GM12873 (cell line): ENCODE measurements around the gene PLCB1.

ENCODE experiments used
- TF ChIP-seq, protein P1 (sequence below): IDR thresholded peaks from 2 replicates; pipeline ENCODE4 v1.5.1; 2012; ENCODE audit warnings: low read depth, mild to moderate bottlenecking, moderate library complexity, low read length, control low read depth; ENCODE audit not compliant: insufficient read depth; ENCODE audit errors: missing control alignments

PLCB1 gene

DNA sequence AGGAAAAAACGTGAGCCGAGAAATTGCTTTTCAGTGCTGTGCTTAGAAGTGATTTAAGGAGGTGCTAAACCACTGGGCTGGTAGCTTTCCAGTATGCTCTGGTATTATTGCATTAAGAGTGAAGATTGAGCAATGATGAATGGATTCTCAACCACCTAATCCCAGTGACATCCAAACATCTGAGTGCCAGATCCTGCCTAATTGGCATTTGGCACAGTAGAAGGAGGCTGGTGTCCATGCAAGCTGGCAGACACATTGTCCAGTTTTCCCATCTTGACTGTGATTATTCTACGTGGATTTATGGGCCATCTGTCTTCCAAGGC is 538.8 kb downstream of the PLCB1 start:
- TF ChIP-seq, protein P1, sequence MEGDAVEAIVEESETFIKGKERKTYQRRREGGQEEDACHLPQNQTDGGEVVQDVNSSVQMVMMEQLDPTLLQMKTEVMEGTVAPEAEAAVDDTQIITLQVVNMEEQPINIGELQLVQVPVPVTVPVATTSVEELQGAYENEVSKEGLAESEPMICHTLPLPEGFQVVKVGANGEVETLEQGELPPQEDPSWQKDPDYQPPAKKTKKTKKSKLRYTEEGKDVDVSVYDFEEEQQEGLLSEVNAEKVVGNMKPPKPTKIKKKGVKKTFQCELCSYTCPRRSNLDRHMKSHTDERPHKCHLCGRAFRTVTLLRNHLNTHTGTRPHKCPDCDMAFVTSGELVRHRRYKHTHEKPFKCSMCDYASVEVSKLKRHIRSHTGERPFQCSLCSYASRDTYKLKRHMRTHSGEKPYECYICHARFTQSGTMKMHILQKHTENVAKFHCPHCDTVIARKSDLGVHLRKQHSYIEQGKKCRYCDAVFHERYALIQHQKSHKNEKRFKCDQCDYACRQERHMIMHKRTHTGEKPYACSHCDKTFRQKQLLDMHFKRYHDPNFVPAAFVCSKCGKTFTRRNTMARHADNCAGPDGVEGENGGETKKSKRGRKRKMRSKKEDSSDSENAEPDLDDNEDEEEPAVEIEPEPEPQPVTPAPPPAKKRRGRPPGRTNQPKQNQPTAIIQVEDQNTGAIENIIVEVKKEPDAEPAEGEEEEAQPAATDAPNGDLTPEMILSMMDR = no peak

DNA sequence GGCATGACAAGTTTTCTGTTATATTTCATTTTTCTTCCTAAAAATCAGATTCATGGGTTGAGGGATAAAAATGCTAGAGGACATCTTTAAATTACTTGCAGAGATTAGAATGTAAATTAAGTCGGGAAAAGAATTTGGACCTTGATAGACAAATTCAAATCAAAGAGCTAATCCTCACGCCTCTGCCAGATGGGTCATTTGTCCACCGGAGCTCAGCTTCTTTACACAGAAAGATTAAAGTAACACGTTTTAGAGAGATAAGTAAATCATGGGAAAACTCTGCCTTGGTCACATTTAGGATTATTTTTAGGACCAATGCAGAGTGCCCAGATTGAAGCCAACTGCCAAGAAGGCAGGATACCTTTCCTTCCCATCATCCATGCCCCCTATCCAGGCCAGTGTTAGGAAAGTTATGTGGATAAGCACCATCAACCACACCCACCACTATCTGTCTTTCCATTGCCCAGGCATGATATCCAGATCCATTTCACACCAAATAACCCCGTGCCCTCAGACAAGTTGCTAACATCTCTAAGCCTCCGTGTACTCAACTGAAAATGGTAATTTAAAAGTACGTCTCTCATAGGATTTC is 539.4 kb downstream of the PLCB1 start:
- TF ChIP-seq, protein P1 = no peak

DNA sequence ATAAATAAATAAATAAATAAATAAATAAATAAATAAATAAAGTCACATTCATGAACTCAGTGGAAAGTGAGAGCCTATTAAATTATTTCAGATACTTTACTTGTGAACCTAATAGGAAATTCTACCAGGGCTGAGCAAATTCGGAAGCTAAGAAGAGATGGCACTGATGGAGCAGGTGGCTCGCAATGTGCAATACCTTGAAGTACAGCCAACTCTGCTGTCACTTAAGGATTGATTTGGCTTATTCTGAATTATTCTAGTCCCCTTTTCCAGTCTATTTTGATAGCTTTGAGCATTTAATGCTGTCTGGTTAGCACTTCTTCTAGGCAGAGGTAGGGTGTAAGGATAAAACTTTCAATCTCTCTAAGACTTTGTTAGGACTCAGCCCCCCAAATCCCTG is 541.0 kb downstream of the PLCB1 start:
- TF ChIP-seq, protein P1 = no peak

DNA sequence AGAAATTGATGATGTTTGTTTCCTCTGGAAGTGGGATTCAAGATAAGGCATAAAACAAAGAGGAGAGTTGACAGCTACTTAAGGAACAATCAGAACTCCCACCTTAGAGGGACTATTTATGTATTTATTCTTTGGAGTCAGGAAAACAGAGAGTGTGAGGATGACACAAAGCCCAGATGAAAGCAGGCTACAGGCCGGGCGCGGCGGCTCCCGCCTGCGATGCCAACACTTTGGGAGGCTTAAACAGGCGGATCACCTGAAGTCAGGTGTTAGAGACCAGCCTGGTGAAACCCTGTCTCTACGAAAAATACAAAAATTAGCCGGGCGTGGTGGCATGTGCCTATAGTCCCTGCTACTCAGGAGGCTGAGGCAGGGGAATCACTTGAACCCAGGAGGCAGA is 543.8 kb downstream of the PLCB1 start:
- TF ChIP-seq, protein P1 = no peak

DNA sequence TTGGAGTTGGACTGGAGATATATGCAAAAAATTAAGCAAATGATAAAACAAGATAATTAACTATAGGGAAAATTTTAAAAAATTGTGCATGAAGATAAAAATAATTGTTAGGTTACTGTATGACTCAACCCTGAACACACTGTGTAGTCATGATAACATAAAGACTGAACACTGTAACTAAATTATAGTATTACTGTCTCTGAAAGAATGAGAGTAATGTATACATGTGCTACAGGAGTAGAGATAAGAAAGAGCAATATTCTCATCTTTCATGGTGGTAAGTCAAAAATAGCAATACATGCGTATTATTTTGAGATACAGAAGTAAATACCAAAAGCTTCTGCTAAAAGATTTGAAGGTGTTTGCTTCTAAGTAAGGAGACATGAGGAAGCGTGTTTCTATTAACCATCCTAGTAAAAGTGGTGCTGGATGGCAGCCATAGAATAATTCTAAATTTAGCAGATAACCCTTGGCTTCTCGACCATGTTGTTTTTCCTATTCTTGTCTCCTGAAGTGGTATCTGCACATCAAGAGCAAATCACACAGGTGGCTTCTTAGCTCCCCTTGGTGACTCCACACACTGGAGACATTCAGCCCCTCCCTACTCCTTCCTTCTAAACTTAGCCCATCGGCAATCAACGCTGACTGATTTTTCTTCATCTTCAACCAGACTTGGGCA is 546.2 kb downstream of the PLCB1 start:
- TF ChIP-seq, protein P1 = no peak

DNA sequence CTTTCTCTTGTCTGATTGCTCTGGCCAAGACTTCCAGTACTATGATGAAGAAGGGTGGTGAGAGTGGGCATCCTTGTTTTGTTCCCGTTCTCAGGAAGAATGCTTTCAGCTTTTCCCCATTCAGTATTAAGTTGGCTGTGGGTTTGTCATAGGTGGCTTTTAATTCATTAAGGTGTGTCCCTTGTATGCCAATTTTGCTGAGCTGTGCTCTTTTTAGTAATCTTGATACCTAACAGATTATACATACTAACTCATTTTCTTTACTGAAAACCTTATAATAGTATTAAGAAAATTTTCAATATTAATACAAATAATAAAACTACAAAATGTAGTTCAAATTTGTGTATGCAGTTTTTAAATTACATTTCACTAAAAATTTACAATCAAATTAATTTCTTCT is 557.3 kb downstream of the PLCB1 start:
- TF ChIP-seq, protein P1 = no peak

DNA sequence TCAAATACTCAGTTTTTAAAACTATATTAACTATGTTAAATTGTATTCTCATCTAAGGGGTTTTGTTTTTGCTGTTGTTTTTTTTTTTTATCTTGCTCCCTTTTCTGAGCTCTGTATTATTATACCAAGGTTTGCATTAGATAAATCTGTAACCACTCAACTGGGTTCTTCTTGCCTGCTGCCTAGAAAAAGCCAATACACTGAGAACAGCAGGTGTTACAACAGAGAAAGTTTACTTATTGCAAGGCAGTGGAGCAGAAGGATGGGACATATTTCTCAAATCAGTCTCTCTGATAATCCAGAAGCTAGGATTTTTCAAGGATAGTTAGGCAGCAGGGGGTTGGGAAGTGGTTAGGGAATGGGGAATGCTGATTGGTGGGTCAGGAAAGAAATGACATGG is 558.0 kb downstream of the PLCB1 start:
- TF ChIP-seq, protein P1 = no peak
